Adrenal gland (tissue), 12 donors: Measurements from ENCODE around the gene IRF2BP2. TPM values are rescaled to one million over a fixed set of nuclear protein-coding genes. Genes with fewer than 3 reads are reported as not detected.

Experiments
- DNase-seq, 7 donors: peaks; one replicate each; pipeline ENCODE4 v3.0.0-alpha.2; 2019 to 2020
- H3K27ac ChIP-seq, 5 donors: fragments of 200-600 bp; sonication (generic) in 4 of 5; 1 replicate in 3 of 5; 2 replicates in 2 of 5; pipeline versions ENCODE4 v1.5.1 to v1.8.0; 2016 to 2020; ENCODE audit warnings: mild to moderate bottlenecking in 1 of 5
- H3K27me3 ChIP-seq: fragments of 200-600 bp; 2 replicates; pipeline ENCODE4 v1.8.0; 2021
- H3K36me3 ChIP-seq, 2 donors: fragments of 200-600 bp; replicated peaks in 1 of 2; 1 replicate in 1 of 2; 2 replicates in 1 of 2; pipeline versions ENCODE4 v1.5.1 to v1.8.0; 2018 to 2022
- H3K4me1 ChIP-seq, 2 donors: fragments of 200-600 bp; replicated peaks in 1 of 2; 1 replicate in 1 of 2; 2 replicates in 1 of 2; pipeline versions ENCODE4 v1.5.1 to v1.8.0; 2018 to 2021
- H3K4me3 ChIP-seq, 4 donors: fragments of 200-600 bp; sonication (generic) in 3 of 4; one replicate each; pipeline ENCODE4 v1.5.1; 2016 to 2018
- H3K9me3 ChIP-seq, 3 donors: fragments of 200-600 bp; sonication (generic) in 1 of 3; replicated peaks in 1 of 3; 1 replicate in 2 of 3; 2 replicates in 1 of 3; pipeline versions ENCODE4 v1.5.1 to v1.8.0; 2016 to 2021
- CTCF ChIP-seq, 6 experiments: fragments of 450-650 bp in 4 of 6; fragments of 200-600 bp in 2 of 6; sonication (generic) in 1 of 6; IDR thresholded peaks; 1 replicate in 5 of 6; 2 replicates in 1 of 6; pipeline versions ENCODE4 v1.5.1 to v1.8.0; 2016 to 2021; ENCODE audit warnings: antibody characterized with exemption in 6 of 6, mild to moderate bottlenecking in 2 of 6, moderate library complexity in 1 of 6
- POLR2A ChIP-seq, 2 donors: fragments of 450-650 bp; IDR thresholded peaks; one replicate each; pipeline ENCODE4 v1.6.1; 2017; ENCODE audit warnings: antibody characterized with exemption in 2 of 2, mild to moderate bottlenecking in 2 of 2, moderate library complexity in 1 of 2
- WGBS, 4 donors: extraction: QIAGEN DNeasy Blood & Tissue Kit in 2 of 4; methylation state at CpG; one replicate each; pipeline versions ENCODE4 v1.1.5 to v1.1.7; 2013 to 2017; 5-methylcytosine and 5-hydroxymethylcytosine counted together
- intact Hi-C, 2 donors: fragments of 100-400 bp; cut with DNase I; formaldehyde crosslinking; loops; one replicate each; pipeline versions ENCODE4 v1.14.1 to v1.15.0; 2022 to 2023
- polyA plus RNA-seq, 3 donors: library from polyadenylated mRNA; stranded (reverse); fragments of 200-250 nt in 2 of 3; fragments of 350-450 nt in 1 of 3; fragmentation: Illumina TruSeq in 1 of 3; extraction: RNeasy Lipid Tissue Mini Kit (QIAGEN cat#74804) in 1 of 3; gene quantifications; one replicate each; pipeline ENCODE4 v1.2.3, GENCODE V29; 2013 to 2014
- total RNA-seq, 9 donors: library from RNA; depleted of rRNA in 4 of 9; stranded (reverse); fragments of >200 nt in 4 of 9; fragments of 120-200 nt in 1 of 9; fragmentation: NEBNext Ultra II Directional in 1 of 9; extraction: Animal tissue kit (Norgen Biotek cat#: 25700) in 1 of 9; gene quantifications; one replicate each; pipeline versions ENCODE4 v1.1.0 to v1.2.4, GENCODE V29; 2013 to 2023
- donor health status: healthy with polysubstance abuse.
- donor health status: Bipolar disorder and iron deficiency.
- donor health status: DM: yes; HTN: yes; CAD: no.
- donor health status: DM: no; HTN: no; CAD: no.
- donor health status: DM: no; HTN: no; CAD: no.
- donor health status: DM: yes; HTN: yes; CAD: no.

The IRF2BP2 gene
- total and polyA plus RNA-seq, 12 donors, result 37.5 to 182 (median 84.4) TPM

GRCh38 chr1:234600418-234601281 is 9.3 kb downstream of the IRF2BP2 start:
- intact Hi-C loops, result loop anchor here in 1 of 2 donors (10.0 kb wide), 1 partner anchor 384 kb away; no protein-coding TSS in a partner anchor
- peak overlapping the region; percentile 97 to 100 (median 100) for H3K27ac ChIP-seq
- peak in 4 of 7 donors; percentile 50 to 77 (median 58) for DNase-seq
- H3K36me3 ChIP-seq, result peaks cover 0 to 10% of the 10 kb centered on the region in 2 donors
- peaks cover 55 to 57% of the 10 kb centered on the region in 2 donors for H3K4me1 ChIP-seq
- WGBS, 4 donors, result 7 to 9% (median 8%) methylated on average over 11 of the region's 11 CpGs
- H3K27me3 ChIP-seq, result no peaks in the 10 kb centered on the region
- H3K4me3 ChIP-seq, result peak overlapping the region in 2 of 4 donors; percentile 31 to 61
- no peaks in the 10 kb centered on the region for H3K9me3 ChIP-seq
- TF ChIP-seq CTCF (IDR thresholded peaks at IDR 0.05) (no peak), POLR2A (IDR thresholded peaks at IDR 0.05) (no peak)

GRCh38 chr1:234599617-234600417 is 10.2 kb downstream of the IRF2BP2 start:
- peak; percentile 45 to 85 for TF ChIP-seq POLR2A (IDR thresholded peaks at IDR 0.05)
- TF ChIP-seq CTCF (IDR thresholded peaks at IDR 0.05), result peak in 2 of 6 experiments; percentile 2 to 5
- peak; percentile 80 to 91 (median 87) for DNase-seq
- peak overlapping the region in 3 of 4 donors; percentile 19 to 61 (median 31) for H3K4me3 ChIP-seq
- peak overlapping the region; percentile 97 to 100 (median 100) for H3K27ac ChIP-seq
- intact Hi-C loops, result loop anchor here (5.0 to 10.0 kb wide), 4 partner anchors 65 to 492 kb away; no protein-coding TSS in a partner anchor
- peaks cover 49 to 55% of the 10 kb centered on the region in 2 donors for H3K4me1 ChIP-seq
- H3K27me3 ChIP-seq, result no peaks in the 10 kb centered on the region
- WGBS, 4 donors, result 0 to 1% (median 0%) methylated on average over 24 to 87 of the region's 87 CpGs
- H3K9me3 ChIP-seq, result no peaks in the 10 kb centered on the region
- H3K36me3 ChIP-seq, result peaks cover 0 to 8% of the 10 kb centered on the region in 2 donors

GRCh38 chr1:234598974-234599616 is 10.9 kb downstream of the IRF2BP2 start:
- WGBS, 4 donors, result 0 to 6% (median 2%) methylated on average over 1 of the region's 1 CpG
- Histone ChIP-seq H3K4me1 (peaks cover 41 to 49% of the 10 kb centered on the region in 2 donors), H3K4me3 (peak overlapping the region in 3 of 4 donors; percentile 19 to 61 (median 31)), H3K27me3 (no peaks in the 10 kb centered on the region), H3K9me3 (no peaks in the 10 kb centered on the region), H3K36me3 (peaks cover 0 to 8% of the 10 kb centered on the region in 2 donors), H3K27ac (peak overlapping the region; percentile 97 to 100 (median 100))
- intact Hi-C loops, result loop anchor here (5.0 to 10.0 kb wide), 3 partner anchors 64 to 493 kb away; no protein-coding TSS in a partner anchor
- DNase-seq, result peak in 6 of 7 donors; percentile 63 to 85 (median 69)
- TF ChIP-seq POLR2A (IDR thresholded peaks at IDR 0.05) (no peak), CTCF (IDR thresholded peaks at IDR 0.05) (no peak)
